A673 (cell line): ENCODE results near the gene BBS5.
"Not testable (repeated sequence)": the region's sequence is repeated elsewhere in the genome, so short reads cannot be mapped to it uniquely, and the experiment has no call there.

Experiments
- CTCF ChIP-seq: fragments of 300-800, 200-600 bp; sonication (generic); conservative IDR thresholded peaks from 2 replicates; pipeline ENCODE4 v1.5.1; 2017; ENCODE audit warnings: low read depth, mild to moderate bottlenecking, antibody characterized with exemption, low read length, moderate library complexity, mixed read lengths
- EZH2 ChIP-seq: fragments of 200-600 bp; sonication (generic); IDR thresholded peaks from 2 replicates; pipeline ENCODE4 v1.6.1; 2017; ENCODE audit warnings: borderline replicate concordance, low read depth, mild to moderate bottlenecking, mixed read lengths, antibody characterized with exemption, low read length; ENCODE audit not compliant: poor library complexity, severe bottlenecking

- TF ChIP-seq CTCF, EZH2: not testable (repeated sequence)
Measured at GRCh38 chr2:169514758-169515157, 35.5 kb downstream of the BBS5 start.
